ENCODE results near the gene ALDH1A1.
"Not testable (repeated sequence)": the region's sequence is repeated elsewhere in the genome, so short reads cannot be mapped to it uniquely, and the experiment has no call there.

ALDH1A1 gene

GRCh38 chr9:72888943-72889342 is 63.9 kb downstream of the ALDH1A1 start:
- DNase-seq = no peak

- no peak for DNase-seq
Observed at GRCh38 chr9:72888067-72888466, 64.8 kb downstream of the ALDH1A1 start.

GRCh38 chr9:72886386-72886785 is 66.5 kb downstream of the ALDH1A1 start:
- no peak for DNase-seq

- DNase-seq = no peak
Observed at GRCh38 chr9:72884508-72884907, 68.3 kb downstream of the ALDH1A1 start.

- no peak for DNase-seq
Observed at GRCh38 chr9:72883875-72884274, 69.0 kb downstream of the ALDH1A1 start.

- no peak for DNase-seq
Observed at GRCh38 chr9:72882117-72882775, 70.6 kb downstream of the ALDH1A1 start.

GRCh38 chr9:72880821-72881220 is 72.0 kb downstream of the ALDH1A1 start:
- no peak for DNase-seq

- DNase-seq = no peak
Observed at GRCh38 chr9:72875221-72875620, 77.6 kb downstream of the ALDH1A1 start.

GRCh38 chr9:72874344-72874743 is 78.5 kb downstream of the ALDH1A1 start:
- DNase-seq = no peak

GRCh38 chr9:72873456-72873855 is 79.4 kb downstream of the ALDH1A1 start:
- no peak for DNase-seq

GRCh38 chr9:72872718-72873117 is 80.1 kb downstream of the ALDH1A1 start:
- DNase-seq = no peak

GRCh38 chr9:72871685-72872084 is 81.2 kb downstream of the ALDH1A1 start:
- no peak for DNase-seq

- DNase-seq = no peak
Observed at GRCh38 chr9:72864327-72864726, 88.5 kb downstream of the ALDH1A1 start.

GRCh38 chr9:72863456-72864094 is 89.3 kb downstream of the ALDH1A1 start:
- no peak for DNase-seq

- DNase-seq = not testable (repeated sequence)
Observed at GRCh38 chr9:72862788-72863187, 90.1 kb downstream of the ALDH1A1 start.

GRCh38 chr9:72858089-72858912 is 94.6 kb downstream of the ALDH1A1 start:
- no peak for DNase-seq

GRCh38 chr9:72857624-72857996 is 95.2 kb downstream of the ALDH1A1 start:
- DNase-seq = no peak

- no peak for DNase-seq
Observed at GRCh38 chr9:72856972-72857623, 95.8 kb downstream of the ALDH1A1 start.

- DNase-seq = no peak
Observed at GRCh38 chr9:72855890-72856523, 96.8 kb downstream of the ALDH1A1 start.

GRCh38 chr9:72855321-72855720 is 97.5 kb downstream of the ALDH1A1 start:
- DNase-seq = no peak

Measured in activated CD4-positive, alpha-beta T cell treated with anti-CD3 and anti-CD28 coated beads, Interleukin-2, amount 50 U/mL, for 4 hours (primary cell).